Measurements from ENCODE around the gene NSUN2. TPM values are rescaled to one million over a fixed set of nuclear protein-coding genes. Genes with fewer than 3 reads are reported as not detected.

Gene NSUN2
- 59.0 and 61.8 TPM in 2 replicates for total RNA-seq

DNA sequence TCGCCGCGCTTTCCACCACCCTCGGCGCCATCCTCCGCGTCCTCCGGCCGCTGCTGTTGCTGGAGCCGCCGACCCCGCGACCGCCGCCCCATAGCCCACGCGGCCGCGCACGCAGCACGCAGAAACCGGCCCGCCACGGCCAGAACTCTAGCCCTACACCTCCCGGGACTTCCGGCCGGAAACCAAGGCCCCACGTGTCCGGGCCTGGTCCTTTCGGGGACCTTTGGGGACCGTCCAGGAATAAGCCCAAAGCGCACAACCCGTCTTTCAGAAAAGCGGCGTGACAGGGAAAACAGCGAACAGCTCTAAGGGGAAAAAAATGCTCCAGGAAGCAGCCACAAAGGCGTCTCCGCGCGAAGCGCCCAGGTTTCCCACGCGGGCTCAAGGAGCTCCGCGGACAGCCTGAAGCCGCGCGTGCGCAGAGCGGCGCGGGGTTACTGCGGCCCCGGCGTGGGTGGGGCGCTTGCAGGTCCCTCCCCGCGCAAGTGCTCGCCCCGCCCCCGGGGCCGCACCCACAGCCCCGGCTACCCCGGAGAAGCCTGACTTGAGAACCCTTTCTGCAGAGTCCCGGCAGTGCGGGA, at the start of gene NSUN2, which contains the start of gene SRD5A1:
Gene NSUN2, minus strand, starts transcription at position 157 of the 581 bp plus-strand sequence. Its CDS starts 65 bp downstream, at position 92.
Gene SRD5A1, plus strand, starts transcription at position 553 of the 581 bp plus-strand sequence. CDS start 137 bp downstream, outside the sequence.

Other genes starting within 250 kb of the NSUN2 start
- gene UBE2QL1, start 184.2 kb downstream of the NSUN2 start, total RNA-seq, result not detected in 2 replicates
- 12.6 and 15.0 TPM in 2 replicates for gene SRD5A1, start 396 bp upstream of the NSUN2 start, total RNA-seq
- gene TENT4A, start 80.4 kb upstream of the NSUN2 start, total RNA-seq, result 15.7 and 16.5 TPM in 2 replicates